Testis (tissue), 3 donors: ENCODE results near the gene RIC1. TPM values are rescaled to one million over a fixed set of nuclear protein-coding genes. Genes with fewer than 3 reads are reported as not detected.

Experiments
- DNase-seq: peaks from one replicate; pipeline ENCODE4 v3.0.0-alpha.2; 2019
- H3K27ac ChIP-seq, 2 donors: fragments of 200-600 bp; sonication (generic); one replicate each; pipeline ENCODE4 v1.5.1; 2019
- H3K27me3 ChIP-seq: fragments of 200-600 bp; sonication (generic); one replicate; pipeline ENCODE4 v1.5.1; 2019
- H3K36me3 ChIP-seq: fragments of 200-600 bp; sonication (generic); one replicate; pipeline ENCODE4 v1.5.1; 2017; ENCODE audit warnings: low read depth; ENCODE audit errors: missing control alignments
- H3K4me1 ChIP-seq: fragments of 200-600 bp; sonication (generic); one replicate; pipeline ENCODE4 v1.5.1; 2019
- H3K4me3 ChIP-seq, 2 donors: fragments of 200-600 bp; sonication (generic); one replicate each; pipeline ENCODE4 v1.5.1; 2017 to 2019
- H3K9me3 ChIP-seq: fragments of 200-600 bp; sonication (generic); one replicate; pipeline ENCODE4 v1.5.1; 2017
- CTCF ChIP-seq, 3 experiments: fragments of 450-650 bp in 2 of 3; fragments of 200-600 bp in 1 of 3; sonication (generic) in 1 of 3; IDR thresholded peaks; one replicate each; pipeline ENCODE4 v1.5.1; 2016 to 2019; ENCODE audit warnings: antibody characterized with exemption in 3 of 3, mild to moderate bottlenecking in 2 of 3, moderate library complexity in 1 of 3
- POLR2A ChIP-seq: fragments of 450-650 bp; IDR thresholded peaks from one replicate; pipeline ENCODE4 v1.6.1; 2017; ENCODE audit warnings: antibody characterized with exemption, mild to moderate bottlenecking, moderate library complexity
- WGBS, 2 donors: methylation state at CpG; one replicate each; pipeline ENCODE4 v1.1.5; 2018; 5-methylcytosine and 5-hydroxymethylcytosine counted together
- intact Hi-C: fragments of 100-400 bp; cut with DNase I; formaldehyde crosslinking; loops from one replicate; pipeline ENCODE4 v1.15.1; 2023; ENCODE audit warnings: low total_unique reads
- polyA plus RNA-seq: library from polyadenylated mRNA; stranded (reverse); fragments of 350-450 nt; fragmentation: Illumina TruSeq; extraction: RNeasy Lipid Tissue Mini Kit (QIAGEN cat#74804); gene quantifications from one replicate; pipeline ENCODE4 v1.2.3, GENCODE V29; 2014; ENCODE audit warnings: low read depth, low replicate concordance; ENCODE audit not compliant: insufficient read depth
- total RNA-seq, 2 donors: library from RNA; depleted of rRNA; stranded (reverse); fragments of >200 nt; gene quantifications; one replicate each; pipeline ENCODE4 v1.2.3, GENCODE V29; 2016

Gene RIC1
- total and polyA plus RNA-seq, 3 donors from 2014 or later, result 25.6 to 45.5 (median 44.0) TPM

GRCh38 chr9:5611321-5612184 is 17.4 kb upstream of the RIC1 start:
- no peak overlapping the region for H3K27ac ChIP-seq

GRCh38 chr9:5612185-5612530 is 16.7 kb upstream of the RIC1 start:
- no peaks in the 10 kb centered on the region for H3K27me3 ChIP-seq
- H3K27ac ChIP-seq, result no peak overlapping the region
- TF ChIP-seq CTCF (IDR thresholded peaks at IDR 0.05) (no peak), POLR2A (no peak)
- H3K4me3 ChIP-seq, result no peak overlapping the region
- intact Hi-C loops, result no loop called here
- no peaks in the 10 kb centered on the region for H3K4me1 ChIP-seq
- no peak for DNase-seq
- H3K36me3 ChIP-seq, result no peaks in the 10 kb centered on the region
- H3K9me3 ChIP-seq, result no peaks in the 10 kb centered on the region

More at GRCh38 chr9:5611321-5612184, 17.4 kb upstream of the RIC1 start:
- DNase-seq, result no peak
- H3K27me3 ChIP-seq, result no peaks in the 10 kb centered on the region
- WGBS, 2 donors, result 68 to 76% methylated on average over 6 of the region's 6 CpGs
- H3K4me3 ChIP-seq, result no peak overlapping the region
- H3K36me3 ChIP-seq, result no peaks in the 10 kb centered on the region
- H3K9me3 ChIP-seq, result no peaks in the 10 kb centered on the region
- intact Hi-C loops, result no loop called here
- TF ChIP-seq CTCF (IDR thresholded peaks at IDR 0.05) (no peak), POLR2A (no peak)
- no peaks in the 10 kb centered on the region for H3K4me1 ChIP-seq

- TF ChIP-seq POLR2A (no peak), CTCF (IDR thresholded peaks at IDR 0.05) (no peak)
- Histone ChIP-seq H3K27ac (no peak overlapping the region), H3K9me3 (no peaks in the 10 kb centered on the region), H3K4me3 (no peak overlapping the region), H3K27me3 (no peaks in the 10 kb centered on the region), H3K4me1 (no peaks in the 10 kb centered on the region), H3K36me3 (no peaks in the 10 kb centered on the region)
- 97% methylated on average over 4 of the region's 4 CpGs for WGBS, 2 donors
- DNase-seq, result no peak
- intact Hi-C loops, result no loop called here
These were observed 14.7 kb upstream of the RIC1 start for GRCh38 chr9:5614192-5614591.

- no peak for DNase-seq
- Histone ChIP-seq H3K27me3 (no peaks in the 10 kb centered on the region), H3K36me3 (no peaks in the 10 kb centered on the region), H3K27ac (no peak overlapping the region), H3K4me1 (no peaks in the 10 kb centered on the region), H3K4me3 (no peak overlapping the region), H3K9me3 (no peaks in the 10 kb centered on the region)
- WGBS, 2 donors, result 88 to 89% methylated on average over 3 of the region's 3 CpGs
- intact Hi-C loops, result no loop called here
- TF ChIP-seq CTCF (IDR thresholded peaks at IDR 0.05), result no peak
- no peak for TF ChIP-seq POLR2A
These were observed 13.9 kb upstream of the RIC1 start for GRCh38 chr9:5614985-5615384.

- DNase-seq, result no peak
- Histone ChIP-seq H3K27ac (no peak overlapping the region), H3K36me3 (no peaks in the 10 kb centered on the region), H3K9me3 (no peaks in the 10 kb centered on the region), H3K4me1 (no peaks in the 10 kb centered on the region), H3K27me3 (no peaks in the 10 kb centered on the region), H3K4me3 (no peak overlapping the region)
- no peak for TF ChIP-seq POLR2A
- TF ChIP-seq CTCF (IDR thresholded peaks at IDR 0.05), result no peak
- intact Hi-C loops, result no loop called here
These were observed 11.2 kb upstream of the RIC1 start for GRCh38 chr9:5617749-5618148.
